ENCODE measurements around the gene RAB27A.

DNA sequence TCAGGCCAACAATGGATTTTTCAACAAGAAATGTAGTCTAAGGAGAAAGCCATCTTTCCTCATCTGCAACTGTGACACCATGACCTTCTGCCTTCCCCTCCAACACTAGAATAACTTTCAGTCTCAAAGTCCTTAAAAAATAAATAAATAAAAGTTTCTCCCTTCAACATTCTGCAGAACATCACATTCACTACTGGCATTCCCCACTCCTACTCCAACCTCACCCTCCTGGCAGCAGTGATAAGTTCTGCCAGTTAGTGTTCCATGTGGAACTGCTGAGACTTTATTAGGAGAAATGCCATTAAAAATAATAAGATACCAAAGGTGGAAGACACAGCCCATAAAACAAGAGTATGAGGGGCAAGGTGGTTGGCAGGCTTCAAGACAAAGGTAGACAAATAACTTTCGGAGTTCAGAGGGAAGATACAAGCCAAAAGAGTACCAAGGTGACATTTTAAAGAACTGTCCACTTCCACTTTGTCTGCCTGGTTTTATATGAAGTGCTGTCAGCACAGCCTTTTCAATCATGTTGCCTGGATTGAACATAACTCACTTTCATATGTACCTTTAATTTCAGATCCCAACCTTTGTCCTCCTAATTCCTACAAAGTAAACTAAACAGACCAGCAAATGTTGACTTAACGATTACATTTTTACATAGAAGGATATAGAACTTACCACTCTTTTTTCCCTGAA is 55.4 kb downstream of the RAB27A start:
- TF ChIP-seq, protein P1, sequence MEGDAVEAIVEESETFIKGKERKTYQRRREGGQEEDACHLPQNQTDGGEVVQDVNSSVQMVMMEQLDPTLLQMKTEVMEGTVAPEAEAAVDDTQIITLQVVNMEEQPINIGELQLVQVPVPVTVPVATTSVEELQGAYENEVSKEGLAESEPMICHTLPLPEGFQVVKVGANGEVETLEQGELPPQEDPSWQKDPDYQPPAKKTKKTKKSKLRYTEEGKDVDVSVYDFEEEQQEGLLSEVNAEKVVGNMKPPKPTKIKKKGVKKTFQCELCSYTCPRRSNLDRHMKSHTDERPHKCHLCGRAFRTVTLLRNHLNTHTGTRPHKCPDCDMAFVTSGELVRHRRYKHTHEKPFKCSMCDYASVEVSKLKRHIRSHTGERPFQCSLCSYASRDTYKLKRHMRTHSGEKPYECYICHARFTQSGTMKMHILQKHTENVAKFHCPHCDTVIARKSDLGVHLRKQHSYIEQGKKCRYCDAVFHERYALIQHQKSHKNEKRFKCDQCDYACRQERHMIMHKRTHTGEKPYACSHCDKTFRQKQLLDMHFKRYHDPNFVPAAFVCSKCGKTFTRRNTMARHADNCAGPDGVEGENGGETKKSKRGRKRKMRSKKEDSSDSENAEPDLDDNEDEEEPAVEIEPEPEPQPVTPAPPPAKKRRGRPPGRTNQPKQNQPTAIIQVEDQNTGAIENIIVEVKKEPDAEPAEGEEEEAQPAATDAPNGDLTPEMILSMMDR (tag by site-specific recombination; IDR thresholded peaks at IDR 0.05), result no peak
- TF ChIP-seq ZNF521 (tag by site-specific recombination; IDR thresholded peaks at IDR 0.05) (no peak), ZNF23 (tag by site-specific recombination; IDR thresholded peaks at IDR 0.05; ENCODE audit: borderline replicate concordance) (no peak), YY1 (tag by site-specific recombination; IDR thresholded peaks at IDR 0.05) (no peak), ZNF274 (IDR thresholded peaks at IDR 0.05; ENCODE audit: low read length) (no peak), ZNF274 (tag by site-specific recombination; IDR thresholded peaks at IDR 0.05; ENCODE audit: borderline replicate concordance) (no peak), TCF7L2 (IDR thresholded peaks at IDR 0.05; ENCODE audit: borderline replicate concordance, low read depth, low read length) (no peak), ZNF530 (tag by site-specific recombination; IDR thresholded peaks at IDR 0.05; ENCODE audit: low read depth) (no peak), ZNF785 (tag by site-specific recombination; IDR thresholded peaks at IDR 0.05) (no peak), ZBTB20 (tag by site-specific recombination; IDR thresholded peaks at IDR 0.05) (no peak), ZNF548 (tag by site-specific recombination; IDR thresholded peaks at IDR 0.05) (no peak), ZNF626 (tag by site-specific recombination; IDR thresholded peaks at IDR 0.05) (no peak), ZNF624 (tag by site-specific recombination; IDR thresholded peaks at IDR 0.05) (no peak)
- TF ChIP-seq, protein P2, sequence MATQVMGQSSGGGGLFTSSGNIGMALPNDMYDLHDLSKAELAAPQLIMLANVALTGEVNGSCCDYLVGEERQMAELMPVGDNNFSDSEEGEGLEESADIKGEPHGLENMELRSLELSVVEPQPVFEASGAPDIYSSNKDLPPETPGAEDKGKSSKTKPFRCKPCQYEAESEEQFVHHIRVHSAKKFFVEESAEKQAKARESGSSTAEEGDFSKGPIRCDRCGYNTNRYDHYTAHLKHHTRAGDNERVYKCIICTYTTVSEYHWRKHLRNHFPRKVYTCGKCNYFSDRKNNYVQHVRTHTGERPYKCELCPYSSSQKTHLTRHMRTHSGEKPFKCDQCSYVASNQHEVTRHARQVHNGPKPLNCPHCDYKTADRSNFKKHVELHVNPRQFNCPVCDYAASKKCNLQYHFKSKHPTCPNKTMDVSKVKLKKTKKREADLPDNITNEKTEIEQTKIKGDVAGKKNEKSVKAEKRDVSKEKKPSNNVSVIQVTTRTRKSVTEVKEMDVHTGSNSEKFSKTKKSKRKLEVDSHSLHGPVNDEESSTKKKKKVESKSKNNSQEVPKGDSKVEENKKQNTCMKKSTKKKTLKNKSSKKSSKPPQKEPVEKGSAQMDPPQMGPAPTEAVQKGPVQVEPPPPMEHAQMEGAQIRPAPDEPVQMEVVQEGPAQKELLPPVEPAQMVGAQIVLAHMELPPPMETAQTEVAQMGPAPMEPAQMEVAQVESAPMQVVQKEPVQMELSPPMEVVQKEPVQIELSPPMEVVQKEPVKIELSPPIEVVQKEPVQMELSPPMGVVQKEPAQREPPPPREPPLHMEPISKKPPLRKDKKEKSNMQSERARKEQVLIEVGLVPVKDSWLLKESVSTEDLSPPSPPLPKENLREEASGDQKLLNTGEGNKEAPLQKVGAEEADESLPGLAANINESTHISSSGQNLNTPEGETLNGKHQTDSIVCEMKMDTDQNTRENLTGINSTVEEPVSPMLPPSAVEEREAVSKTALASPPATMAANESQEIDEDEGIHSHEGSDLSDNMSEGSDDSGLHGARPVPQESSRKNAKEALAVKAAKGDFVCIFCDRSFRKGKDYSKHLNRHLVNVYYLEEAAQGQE (tag by site-specific recombination; IDR thresholded peaks at IDR 0.05), result no peak
- TF ChIP-seq, protein P3, sequence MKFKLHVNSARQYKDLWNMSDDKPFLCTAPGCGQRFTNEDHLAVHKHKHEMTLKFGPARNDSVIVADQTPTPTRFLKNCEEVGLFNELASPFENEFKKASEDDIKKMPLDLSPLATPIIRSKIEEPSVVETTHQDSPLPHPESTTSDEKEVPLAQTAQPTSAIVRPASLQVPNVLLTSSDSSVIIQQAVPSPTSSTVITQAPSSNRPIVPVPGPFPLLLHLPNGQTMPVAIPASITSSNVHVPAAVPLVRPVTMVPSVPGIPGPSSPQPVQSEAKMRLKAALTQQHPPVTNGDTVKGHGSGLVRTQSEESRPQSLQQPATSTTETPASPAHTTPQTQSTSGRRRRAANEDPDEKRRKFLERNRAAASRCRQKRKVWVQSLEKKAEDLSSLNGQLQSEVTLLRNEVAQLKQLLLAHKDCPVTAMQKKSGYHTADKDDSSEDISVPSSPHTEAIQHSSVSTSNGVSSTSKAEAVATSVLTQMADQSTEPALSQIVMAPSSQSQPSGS (tag by site-specific recombination; IDR thresholded peaks at IDR 0.05; ENCODE audit: low read depth), result no peak
